WTC11 (cell line): ENCODE results near the gene GLUD1.

Source experiments
- ESRRA ChIP-seq: sonication (generic); formaldehyde crosslinking; IDR thresholded peaks from 2 replicates; pipeline ENCODE4 v1.8.1; 2022; ENCODE audit warnings: mild to moderate bottlenecking, missing genetic modification reagents, borderline replicate concordance
- SMAD3 ChIP-seq: sonication (generic); formaldehyde crosslinking; IDR thresholded peaks from 2 replicates; pipeline ENCODE4 v1.8.0; 2022; ENCODE audit warnings: missing genetic modification reagents, mild to moderate bottlenecking, borderline replicate concordance
- SMAD4 ChIP-seq: sonication (generic); formaldehyde crosslinking; IDR thresholded peaks from 2 replicates; pipeline ENCODE4 v1.8.0; 2022; ENCODE audit warnings: mild to moderate bottlenecking, missing genetic modification reagents
- TCF7 ChIP-seq: sonication (generic); formaldehyde crosslinking; IDR thresholded peaks from 2 replicates; pipeline ENCODE4 v1.8.0; 2022; ENCODE audit warnings: mild to moderate bottlenecking, low read depth, missing genetic modification reagents, moderate library complexity
- USF2 ChIP-seq: sonication (generic); formaldehyde crosslinking; IDR thresholded peaks from 2 replicates; pipeline ENCODE4 v1.8.1; 2023; ENCODE audit warnings: mild to moderate bottlenecking, missing genetic modification reagents, moderate library complexity
- ZNF512 ChIP-seq: sonication (generic); formaldehyde crosslinking; IDR thresholded peaks from 2 replicates; pipeline ENCODE4 v1.8.1; 2022; ENCODE audit warnings: missing genetic modification reagents, borderline replicate concordance
- TF ChIP-seq, protein P1 (sequence below): fragments of 200-600 bp; IDR thresholded peaks from 2 replicates; pipeline ENCODE4 v1.8.0; 2022; ENCODE audit warnings: antibody characterized with exemption
- TF ChIP-seq, protein P2 (sequence below): sonication (generic); formaldehyde crosslinking; IDR thresholded peaks from 2 replicates; pipeline ENCODE4 v1.8.1; 2023; ENCODE audit warnings: mild to moderate bottlenecking, moderate library complexity, missing genetic modification reagents
- TF ChIP-seq, protein P3 (sequence below): sonication (generic); formaldehyde crosslinking; IDR thresholded peaks from 2 replicates; pipeline ENCODE4 v1.8.1; 2022; ENCODE audit warnings: mild to moderate bottlenecking, moderate library complexity, missing genetic modification reagents

DNA sequence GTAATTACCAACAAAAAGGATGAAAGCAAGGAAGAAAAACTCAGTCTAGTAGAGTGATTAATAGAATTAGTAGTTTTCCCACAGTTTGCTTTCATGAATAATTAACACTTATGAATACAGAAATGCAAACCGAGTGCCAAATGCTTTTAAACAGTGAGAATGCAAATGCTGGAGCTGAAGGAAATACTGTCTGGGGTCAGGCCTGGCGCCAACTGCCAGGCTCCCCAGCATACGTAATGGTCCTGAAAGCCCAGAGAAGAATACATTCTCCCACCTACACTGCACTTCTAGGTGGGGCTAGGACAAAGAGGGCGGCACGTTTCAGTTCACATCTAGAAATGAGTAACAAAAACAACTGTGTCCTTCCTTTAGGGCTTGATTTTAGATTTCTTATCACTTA lies 30.0 kb downstream of the GLUD1 start:
- TF ChIP-seq USF2 (CRISPR knock-in tag) (no peak), TCF7 (CRISPR knock-in tag) (no peak), SMAD3 (no peak), SMAD4 (CRISPR knock-in tag) (no peak), ZNF512 (no peak), ESRRA (CRISPR knock-in tag) (no peak)
- TF ChIP-seq, protein P1, sequence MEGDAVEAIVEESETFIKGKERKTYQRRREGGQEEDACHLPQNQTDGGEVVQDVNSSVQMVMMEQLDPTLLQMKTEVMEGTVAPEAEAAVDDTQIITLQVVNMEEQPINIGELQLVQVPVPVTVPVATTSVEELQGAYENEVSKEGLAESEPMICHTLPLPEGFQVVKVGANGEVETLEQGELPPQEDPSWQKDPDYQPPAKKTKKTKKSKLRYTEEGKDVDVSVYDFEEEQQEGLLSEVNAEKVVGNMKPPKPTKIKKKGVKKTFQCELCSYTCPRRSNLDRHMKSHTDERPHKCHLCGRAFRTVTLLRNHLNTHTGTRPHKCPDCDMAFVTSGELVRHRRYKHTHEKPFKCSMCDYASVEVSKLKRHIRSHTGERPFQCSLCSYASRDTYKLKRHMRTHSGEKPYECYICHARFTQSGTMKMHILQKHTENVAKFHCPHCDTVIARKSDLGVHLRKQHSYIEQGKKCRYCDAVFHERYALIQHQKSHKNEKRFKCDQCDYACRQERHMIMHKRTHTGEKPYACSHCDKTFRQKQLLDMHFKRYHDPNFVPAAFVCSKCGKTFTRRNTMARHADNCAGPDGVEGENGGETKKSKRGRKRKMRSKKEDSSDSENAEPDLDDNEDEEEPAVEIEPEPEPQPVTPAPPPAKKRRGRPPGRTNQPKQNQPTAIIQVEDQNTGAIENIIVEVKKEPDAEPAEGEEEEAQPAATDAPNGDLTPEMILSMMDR, result no peak
- TF ChIP-seq, protein P2, sequence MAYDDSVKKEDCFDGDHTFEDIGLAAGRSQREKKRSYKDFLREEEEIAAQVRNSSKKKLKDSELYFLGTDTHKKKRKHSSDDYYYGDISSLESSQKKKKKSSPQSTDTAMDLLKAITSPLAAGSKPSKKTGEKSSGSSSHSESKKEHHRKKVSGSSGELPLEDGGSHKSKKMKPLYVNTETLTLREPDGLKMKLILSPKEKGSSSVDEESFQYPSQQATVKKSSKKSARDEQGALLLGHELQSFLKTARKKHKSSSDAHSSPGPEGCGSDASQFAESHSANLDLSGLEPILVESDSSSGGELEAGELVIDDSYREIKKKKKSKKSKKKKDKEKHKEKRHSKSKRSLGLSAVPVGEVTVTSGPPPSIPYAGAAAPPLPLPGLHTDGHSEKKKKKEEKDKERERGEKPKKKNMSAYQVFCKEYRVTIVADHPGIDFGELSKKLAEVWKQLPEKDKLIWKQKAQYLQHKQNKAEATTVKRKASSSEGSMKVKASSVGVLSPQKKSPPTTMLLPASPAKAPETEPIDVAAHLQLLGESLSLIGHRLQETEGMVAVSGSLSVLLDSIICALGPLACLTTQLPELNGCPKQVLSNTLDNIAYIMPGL (CRISPR knock-in tag), result no peak
- TF ChIP-seq, protein P3, sequence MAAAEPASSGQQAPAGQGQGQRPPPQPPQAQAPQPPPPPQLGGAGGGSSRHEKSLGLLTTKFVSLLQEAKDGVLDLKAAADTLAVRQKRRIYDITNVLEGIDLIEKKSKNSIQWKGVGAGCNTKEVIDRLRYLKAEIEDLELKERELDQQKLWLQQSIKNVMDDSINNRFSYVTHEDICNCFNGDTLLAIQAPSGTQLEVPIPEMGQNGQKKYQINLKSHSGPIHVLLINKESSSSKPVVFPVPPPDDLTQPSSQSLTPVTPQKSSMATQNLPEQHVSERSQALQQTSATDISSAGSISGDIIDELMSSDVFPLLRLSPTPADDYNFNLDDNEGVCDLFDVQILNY (CRISPR knock-in tag), result no peak
